Neural crest cell (in vitro differentiated cells): ENCODE measurements around the gene WDR70. TPM values are rescaled to one million over a fixed set of nuclear protein-coding genes. Genes with fewer than 3 reads are reported as not detected.

ENCODE experiments used
- DNase-seq: peaks from one replicate; pipeline ENCODE4 v3.0.0; 2021; ENCODE audit warnings: low read depth, mixed read lengths, low spot score
- H3K27ac Mint-ChIP-seq: one replicate; pipeline ENCODE4 v1.8.0; 2021; ENCODE audit warnings: mild to moderate bottlenecking, mixed read lengths; ENCODE audit not compliant: unreplicated experiment
- H3K27me3 Mint-ChIP-seq: 2 replicates; pipeline ENCODE4 v1.8.0; 2021; ENCODE audit warnings: low read depth, mild to moderate bottlenecking, mixed read lengths
- H3K36me3 Mint-ChIP-seq: 2 replicates; pipeline ENCODE4 v1.8.0; 2021; ENCODE audit warnings: low read depth, mild to moderate bottlenecking, mixed read lengths
- H3K4me1 Mint-ChIP-seq: 2 replicates; pipeline ENCODE4 v1.8.0; 2021; ENCODE audit warnings: mixed read lengths
- H3K4me3 Mint-ChIP-seq: one replicate; pipeline ENCODE4 v1.8.0; 2021; ENCODE audit warnings: mild to moderate bottlenecking, mixed read lengths
- H3K9me3 Mint-ChIP-seq: 2 replicates; pipeline ENCODE4 v1.8.0; 2021; ENCODE audit warnings: mixed read lengths
- total RNA-seq: library from RNA; stranded (reverse); gene quantifications from 2 replicates; pipeline ENCODE4 v1.2.1, GENCODE V29; 2021
- TF ChIP-seq, protein P1 (sequence below): fragments of 200-600 bp; sonication (generic); conservative IDR thresholded peaks from 2 replicates; pipeline ENCODE4 v1.5.0; 2021; ENCODE audit warnings: antibody characterized with exemption, mild to moderate bottlenecking

The WDR70 gene
- total RNA-seq, 1 donor from 2014 or later: 46.5 TPM

DNA sequence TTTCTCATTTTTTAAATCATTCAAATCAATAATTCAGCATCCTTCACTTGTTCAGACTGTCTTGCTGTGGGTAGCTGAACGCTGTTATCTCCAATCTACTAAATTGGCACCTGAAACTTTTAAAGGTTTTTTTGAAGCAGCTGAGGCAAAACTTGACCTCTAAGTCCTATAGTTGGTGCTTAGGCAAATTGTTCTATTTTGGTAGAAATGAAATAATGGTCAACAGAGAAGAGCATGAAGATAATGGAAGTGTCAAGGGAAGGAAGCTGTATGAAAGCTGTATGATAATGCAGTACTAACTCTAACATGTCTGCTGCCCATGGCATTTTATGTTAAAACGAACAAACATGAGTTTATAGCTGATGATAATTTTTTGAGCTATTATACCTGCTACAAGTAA lies 322.8 kb downstream of the WDR70 start:
- no peak overlapping the region for H3K4me3 Mint-ChIP-seq
- no peaks in the 10 kb centered on the region for H3K27me3 Mint-ChIP-seq
- no peak overlapping the region for H3K27ac Mint-ChIP-seq
- no peaks in the 10 kb centered on the region for H3K9me3 Mint-ChIP-seq
- TF ChIP-seq, protein P1, sequence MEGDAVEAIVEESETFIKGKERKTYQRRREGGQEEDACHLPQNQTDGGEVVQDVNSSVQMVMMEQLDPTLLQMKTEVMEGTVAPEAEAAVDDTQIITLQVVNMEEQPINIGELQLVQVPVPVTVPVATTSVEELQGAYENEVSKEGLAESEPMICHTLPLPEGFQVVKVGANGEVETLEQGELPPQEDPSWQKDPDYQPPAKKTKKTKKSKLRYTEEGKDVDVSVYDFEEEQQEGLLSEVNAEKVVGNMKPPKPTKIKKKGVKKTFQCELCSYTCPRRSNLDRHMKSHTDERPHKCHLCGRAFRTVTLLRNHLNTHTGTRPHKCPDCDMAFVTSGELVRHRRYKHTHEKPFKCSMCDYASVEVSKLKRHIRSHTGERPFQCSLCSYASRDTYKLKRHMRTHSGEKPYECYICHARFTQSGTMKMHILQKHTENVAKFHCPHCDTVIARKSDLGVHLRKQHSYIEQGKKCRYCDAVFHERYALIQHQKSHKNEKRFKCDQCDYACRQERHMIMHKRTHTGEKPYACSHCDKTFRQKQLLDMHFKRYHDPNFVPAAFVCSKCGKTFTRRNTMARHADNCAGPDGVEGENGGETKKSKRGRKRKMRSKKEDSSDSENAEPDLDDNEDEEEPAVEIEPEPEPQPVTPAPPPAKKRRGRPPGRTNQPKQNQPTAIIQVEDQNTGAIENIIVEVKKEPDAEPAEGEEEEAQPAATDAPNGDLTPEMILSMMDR: no peak
- no peaks in the 10 kb centered on the region for H3K4me1 Mint-ChIP-seq
- no peaks in the 10 kb centered on the region for H3K36me3 Mint-ChIP-seq
- no peak for DNase-seq

DNA sequence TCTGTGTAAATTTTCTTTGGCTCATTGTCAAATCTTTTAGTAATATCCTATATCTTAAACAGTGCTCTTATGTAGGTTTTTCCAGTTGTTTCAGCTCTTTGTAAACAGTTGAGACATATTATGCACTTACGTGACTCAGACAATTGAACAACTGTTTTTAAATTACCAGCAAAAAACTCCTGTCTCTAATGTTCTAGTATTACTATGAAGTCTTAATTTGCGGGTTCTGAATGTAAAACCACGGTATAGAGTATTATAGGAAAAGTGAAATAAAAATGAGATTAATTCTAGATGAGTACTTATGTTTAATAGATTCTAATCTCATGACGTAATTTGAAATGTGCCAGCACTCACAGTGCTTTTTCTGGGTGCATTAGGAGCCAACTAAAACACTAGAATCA lies 324.7 kb downstream of the WDR70 start:
- TF ChIP-seq, protein P1: no peak
- H3K27me3 Mint-ChIP-seq: no peaks in the 10 kb centered on the region
- H3K4me3 Mint-ChIP-seq: no peak overlapping the region
- no peak for DNase-seq
- no peaks in the 10 kb centered on the region for H3K36me3 Mint-ChIP-seq
- H3K4me1 Mint-ChIP-seq: no peaks in the 10 kb centered on the region
- no peaks in the 10 kb centered on the region for H3K9me3 Mint-ChIP-seq
- no peak overlapping the region for H3K27ac Mint-ChIP-seq

GRCh38 chr5:37704406-37704805 lies 325.3 kb downstream of the WDR70 start:
- no peak overlapping the region for H3K27ac Mint-ChIP-seq
- no peak for DNase-seq
- H3K4me3 Mint-ChIP-seq: no peak overlapping the region
- no peaks in the 10 kb centered on the region for H3K27me3 Mint-ChIP-seq
- no peaks in the 10 kb centered on the region for H3K4me1 Mint-ChIP-seq
- H3K36me3 Mint-ChIP-seq: no peaks in the 10 kb centered on the region
- TF ChIP-seq, protein P1: no peak
- no peaks in the 10 kb centered on the region for H3K9me3 Mint-ChIP-seq

DNA sequence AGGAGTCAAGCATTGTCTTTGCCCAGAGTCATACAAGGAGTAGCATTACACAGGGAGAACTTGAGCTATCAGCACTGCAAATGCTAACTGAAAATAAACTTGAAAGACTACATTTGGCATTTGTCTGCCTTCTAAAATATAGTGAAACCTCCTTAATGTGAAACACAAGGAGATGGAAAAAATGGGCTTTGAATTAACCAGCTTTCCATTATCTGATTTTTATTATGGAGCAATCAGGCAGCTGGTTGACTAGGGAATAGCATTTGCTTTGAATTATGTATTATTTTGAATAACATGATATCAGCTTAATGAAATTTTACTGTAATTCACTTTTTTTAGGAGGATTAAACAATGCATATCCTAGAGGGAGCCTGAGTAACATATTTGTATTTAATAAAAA lies 329.9 kb downstream of the WDR70 start:
- Mint-ChIP-seq H3K36me3 (no peaks in the 10 kb centered on the region), H3K27ac (no peak overlapping the region), H3K4me1 (no peaks in the 10 kb centered on the region), H3K27me3 (no peaks in the 10 kb centered on the region), H3K9me3 (no peaks in the 10 kb centered on the region), H3K4me3 (no peak overlapping the region)
- DNase-seq: no peak
- TF ChIP-seq, protein P1: no peak

GRCh38 chr5:37710965-37711364 lies 331.8 kb downstream of the WDR70 start:
- no peak overlapping the region for H3K4me3 Mint-ChIP-seq
- H3K27me3 Mint-ChIP-seq: no peaks in the 10 kb centered on the region
- no peak overlapping the region for H3K27ac Mint-ChIP-seq
- no peaks in the 10 kb centered on the region for H3K36me3 Mint-ChIP-seq
- TF ChIP-seq, protein P1: no peak
- no peak for DNase-seq
- H3K4me1 Mint-ChIP-seq: no peaks in the 10 kb centered on the region
- H3K9me3 Mint-ChIP-seq: no peaks in the 10 kb centered on the region

- Mint-ChIP-seq H3K4me1 (peaks cover 3% of the 10 kb centered on the region), H3K27ac (no peak overlapping the region), H3K36me3 (no peaks in the 10 kb centered on the region), H3K9me3 (no peaks in the 10 kb centered on the region), H3K4me3 (no peak overlapping the region), H3K27me3 (no peaks in the 10 kb centered on the region)
- no peak for DNase-seq
- TF ChIP-seq, protein P1: no peak
Observed at GRCh38 chr5:37712750-37713149, 333.6 kb downstream of the WDR70 start.
